OCI-LY7 (cell line): Measurements from ENCODE around the gene ELOVL1. TPM values are rescaled to one million over a fixed set of nuclear protein-coding genes. Genes with fewer than 3 reads are reported as not detected.
"Not testable (repeated sequence)": the region's sequence is repeated elsewhere in the genome, so short reads cannot be mapped to it uniquely, and the experiment has no call there.

Source experiments
- BruUV-seq: library from RNA; stranded (reverse); fragments of 400-500 nt; replicated peaks from 2 replicates; lab custom pipeline; 2021; lab: Mats Ljungman, UMichigan
- CTCF ChIA-PET: fragments of 300-600 bp; sonication (Branson Sonifier 250); formaldehyde crosslinking; loops from one replicate; lab custom pipeline; 2022; ENCODE audit warnings: antibody characterized with exemption; ENCODE audit not compliant: unreplicated experiment; lab: Charles Lee
- POLR2A ChIA-PET: fragments of 300-600 bp; sonication (Branson Sonifier 250); formaldehyde crosslinking; loops from one replicate; lab custom pipeline; 2022; ENCODE audit warnings: antibody characterized with exemption; lab: Charles Lee
- DNase-seq: peaks from one replicate; pipeline ENCODE4 v3.0.0-alpha.2; 2015; ENCODE audit warnings: low spot score
- H2AFZ ChIP-seq: fragments of 200-600 bp; sonication (generic), shearing (Covaris generic); 2 replicates; pipeline ENCODE4 v1.6.1; 2014; ENCODE audit warnings: mild to moderate bottlenecking, antibody characterized with exemption, low read length, moderate library complexity
- H3K27ac ChIP-seq: fragments of 200-600 bp; sonication (generic); 2 replicates; pipeline ENCODE4 v1.5.1; 2014; ENCODE audit warnings: mixed run types, low read depth, mild to moderate bottlenecking, moderate library complexity, low read length, inconsistent platforms; ENCODE audit not compliant: poor library complexity, severe bottlenecking
- H3K36me3 ChIP-seq: fragments of 200-600 bp; sonication (generic); 2 replicates; pipeline ENCODE4 v1.6.1; 2014; ENCODE audit warnings: mild to moderate bottlenecking, antibody characterized with exemption, low read length, moderate library complexity, mixed read lengths; ENCODE audit not compliant: insufficient read depth
- H3K4me1 ChIP-seq: fragments of 200-600 bp; sonication (generic); 2 replicates; pipeline ENCODE4 v1.5.1; 2014; ENCODE audit warnings: mild to moderate bottlenecking, low read length; ENCODE audit not compliant: insufficient read depth, poor library complexity, severe bottlenecking
- H3K4me2 ChIP-seq: fragments of 200-600 bp; sonication (generic); 2 replicates; pipeline ENCODE4 v1.6.1; 2014; ENCODE audit warnings: mild to moderate bottlenecking, low read length
- H3K4me3 ChIP-seq: fragments of 200-600 bp; sonication (generic); 2 replicates; pipeline ENCODE4 v1.5.1; 2014; ENCODE audit warnings: mild to moderate bottlenecking, low read depth, low read length; ENCODE audit not compliant: poor library complexity, severe bottlenecking
- H3K79me2 ChIP-seq: fragments of 200-600 bp; sonication (generic); 2 replicates; pipeline ENCODE4 v1.6.1; 2016; ENCODE audit warnings: low read depth, mild to moderate bottlenecking, low read length, moderate library complexity, mixed read lengths; ENCODE audit not compliant: insufficient read depth
- H3K9me2 ChIP-seq: fragments of 200-600 bp; sonication (generic); 2 replicates; pipeline ENCODE4 v1.6.1; 2016; ENCODE audit warnings: mild to moderate bottlenecking, low read length, mixed read lengths; ENCODE audit not compliant: insufficient read depth
- H3K9me3 ChIP-seq: fragments of 200-600 bp; sonication (generic); 2 replicates; pipeline ENCODE4 v1.6.1; 2014; ENCODE audit warnings: mild to moderate bottlenecking, mixed run types, low read length, mixed read lengths
- H4K20me1 ChIP-seq: fragments of 200-600 bp; sonication (generic); 2 replicates; pipeline ENCODE4 v1.6.1; 2014; ENCODE audit warnings: mild to moderate bottlenecking, antibody characterized with exemption, low read length, moderate library complexity, mixed read lengths; ENCODE audit not compliant: insufficient read depth
- CTCF ChIP-seq: fragments of 200-600 bp; sonication (generic); conservative IDR thresholded peaks from 2 replicates; pipeline ENCODE4 v1.5.1; 2014; ENCODE audit warnings: mild to moderate bottlenecking, antibody characterized with exemption, low read length, moderate library complexity, mixed read lengths
- EZH2phosphoT487 ChIP-seq: fragments of 200-600 bp; sonication (generic); IDR thresholded peaks from 2 replicates; pipeline ENCODE4 v1.6.1; 2018; ENCODE audit warnings: low read depth, borderline replicate concordance, mild to moderate bottlenecking, mixed run types, antibody characterized with exemption, low read length, moderate library complexity, mixed read lengths
- intact Hi-C: fragments of 100-400 bp; cut with micrococcal nuclease; formaldehyde crosslinking; loops from one replicate; pipeline ENCODE4 v1.10.0; 2022; ENCODE audit not compliant: unreplicated experiment
- total RNA-seq, 2 experiments: library from RNA; depleted of rRNA in 1 of 2; stranded (reverse); fragments of >200 nt in 1 of 2; shearing (Covaris generic) in 1 of 2; gene quantifications; 2 replicates each; pipeline ENCODE4 v1.2.3, GENCODE V29; 2014 to 2022

The ELOVL1 gene
- total RNA-seq, 2 experiments from 2014 or later: 35.9 to 43.9 TPM

GRCh38 chr1:43402089-43402865 lies 34.5 kb upstream of the ELOVL1 start:
- H2AFZ ChIP-seq: no peak overlapping the region
- peaks cover 40% of the 10 kb centered on the region for H3K36me3 ChIP-seq
- CTCF ChIA-PET: no interaction called here
- TF ChIP-seq CTCF (no peak), EZH2phosphoT487 (no peak)
- no peak for DNase-seq
- BruUV-seq: no TSS peak
- POLR2A ChIA-PET: no interaction called here
- no peak overlapping the region for H3K4me2 ChIP-seq
- intact Hi-C loops: no loop called here
- H3K9me3 ChIP-seq: no peaks in the 10 kb centered on the region
- H3K4me1 ChIP-seq: no peaks in the 10 kb centered on the region
- H3K4me3 ChIP-seq: no peak overlapping the region
- H3K27ac ChIP-seq: no peak overlapping the region
- no peaks in the 10 kb centered on the region for H3K79me2 ChIP-seq
- no peaks in the 10 kb centered on the region for H4K20me1 ChIP-seq
- no peaks in the 10 kb centered on the region for H3K9me2 ChIP-seq

- H2AFZ ChIP-seq, H3K4me3 ChIP-seq, H3K4me1 ChIP-seq, BruUV-seq, H3K4me2 ChIP-seq, intact Hi-C loops, H3K79me2 ChIP-seq, H3K27ac ChIP-seq, DNase-seq, CTCF ChIA-PET, POLR2A ChIA-PET, H4K20me1 ChIP-seq, H3K9me3 ChIP-seq, H3K9me2 ChIP-seq: not testable (repeated sequence)
- peaks cover 33% of the 10 kb centered on the region for H3K36me3 ChIP-seq
These were observed 32.6 kb upstream of the ELOVL1 start for GRCh38 chr1:43400441-43400840.

- CTCF ChIA-PET: no interaction called here
- no peaks in the 10 kb centered on the region for H3K79me2 ChIP-seq
These were observed 30.4 kb upstream of the ELOVL1 start for GRCh38 chr1:43398227-43398626.

More at GRCh38 chr1:43398227-43398626, 30.4 kb upstream of the ELOVL1 start:
- POLR2A ChIA-PET: interaction anchor here (0.5 kb wide), 1 partner anchor 191 kb away, joined by 3 read pairs; no protein-coding TSS in a partner anchor
- intact Hi-C loops: no loop called here
- Histone ChIP-seq H3K4me2 (no peak overlapping the region), H3K4me1 (no peaks in the 10 kb centered on the region), H3K36me3 (peaks cover 16% of the 10 kb centered on the region; the same call in 1 of the 2 replicates), H3K9me2 (no peaks in the 10 kb centered on the region), H3K9me3 (no peaks in the 10 kb centered on the region), H3K27ac (no peak overlapping the region), H4K20me1 (no peaks in the 10 kb centered on the region), H2AFZ (no peak overlapping the region), H3K4me3 (no peak overlapping the region)
- no peak for DNase-seq
- BruUV-seq: no TSS peak
- TF ChIP-seq CTCF: no peak
- TF ChIP-seq EZH2phosphoT487: no peak
